ENCODE results near the gene ADGRB3. TPM values are rescaled to one million over a fixed set of nuclear protein-coding genes. Genes with fewer than 3 reads are reported as not detected.

Gene ADGRB3
- polyA plus RNA-seq, 1 experiment = not detected

DNA sequence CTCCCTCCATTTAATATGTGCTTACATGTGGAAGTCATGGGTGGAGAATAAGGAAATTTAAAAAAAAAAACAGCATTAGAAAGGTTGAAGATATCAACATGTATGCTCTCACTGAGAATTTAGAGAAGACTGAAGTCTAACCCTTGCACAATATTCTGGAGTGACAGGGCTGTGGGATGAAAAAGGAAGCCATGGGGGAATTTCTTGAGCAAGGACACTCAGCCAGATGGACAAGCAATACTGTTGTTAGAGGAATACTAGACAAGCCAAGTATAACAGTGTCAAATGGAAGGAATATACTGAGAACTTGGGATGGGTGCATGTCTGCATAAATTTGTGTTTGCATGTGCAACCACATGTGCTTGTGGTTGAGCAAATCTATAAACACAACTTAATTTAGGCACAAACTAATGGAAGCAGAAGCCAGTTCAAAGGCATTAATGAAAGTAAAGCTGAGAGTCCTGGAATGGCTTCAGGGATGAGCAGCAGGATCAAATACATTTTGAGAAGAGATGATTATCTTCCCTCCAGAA, 119.7 kb downstream of the ADGRB3 start:
- DNase-seq (ENCODE audit: low read depth, low spot score) = no peak
- Histone ChIP-seq H3K27me3 (ENCODE audit: control insufficient read depth, insufficient read depth, low read length) (no peaks in the 10 kb centered on the region), H3K4me3 (ENCODE audit: low read depth, low read length) (no peak overlapping the region), H3K27ac (ENCODE audit: low read depth, low read length) (no peak overlapping the region), H3K9me3 (ENCODE audit: control insufficient read depth, insufficient read depth, low read length) (no peaks in the 10 kb centered on the region)
- ChIA-PET CTCF (no interaction called here), POLR2A (no interaction called here)
- TF ChIP-seq, protein P1, sequence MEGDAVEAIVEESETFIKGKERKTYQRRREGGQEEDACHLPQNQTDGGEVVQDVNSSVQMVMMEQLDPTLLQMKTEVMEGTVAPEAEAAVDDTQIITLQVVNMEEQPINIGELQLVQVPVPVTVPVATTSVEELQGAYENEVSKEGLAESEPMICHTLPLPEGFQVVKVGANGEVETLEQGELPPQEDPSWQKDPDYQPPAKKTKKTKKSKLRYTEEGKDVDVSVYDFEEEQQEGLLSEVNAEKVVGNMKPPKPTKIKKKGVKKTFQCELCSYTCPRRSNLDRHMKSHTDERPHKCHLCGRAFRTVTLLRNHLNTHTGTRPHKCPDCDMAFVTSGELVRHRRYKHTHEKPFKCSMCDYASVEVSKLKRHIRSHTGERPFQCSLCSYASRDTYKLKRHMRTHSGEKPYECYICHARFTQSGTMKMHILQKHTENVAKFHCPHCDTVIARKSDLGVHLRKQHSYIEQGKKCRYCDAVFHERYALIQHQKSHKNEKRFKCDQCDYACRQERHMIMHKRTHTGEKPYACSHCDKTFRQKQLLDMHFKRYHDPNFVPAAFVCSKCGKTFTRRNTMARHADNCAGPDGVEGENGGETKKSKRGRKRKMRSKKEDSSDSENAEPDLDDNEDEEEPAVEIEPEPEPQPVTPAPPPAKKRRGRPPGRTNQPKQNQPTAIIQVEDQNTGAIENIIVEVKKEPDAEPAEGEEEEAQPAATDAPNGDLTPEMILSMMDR (IDR thresholded peaks at IDR 0.05; ENCODE audit: low read depth, low read length) = no peak

DNA sequence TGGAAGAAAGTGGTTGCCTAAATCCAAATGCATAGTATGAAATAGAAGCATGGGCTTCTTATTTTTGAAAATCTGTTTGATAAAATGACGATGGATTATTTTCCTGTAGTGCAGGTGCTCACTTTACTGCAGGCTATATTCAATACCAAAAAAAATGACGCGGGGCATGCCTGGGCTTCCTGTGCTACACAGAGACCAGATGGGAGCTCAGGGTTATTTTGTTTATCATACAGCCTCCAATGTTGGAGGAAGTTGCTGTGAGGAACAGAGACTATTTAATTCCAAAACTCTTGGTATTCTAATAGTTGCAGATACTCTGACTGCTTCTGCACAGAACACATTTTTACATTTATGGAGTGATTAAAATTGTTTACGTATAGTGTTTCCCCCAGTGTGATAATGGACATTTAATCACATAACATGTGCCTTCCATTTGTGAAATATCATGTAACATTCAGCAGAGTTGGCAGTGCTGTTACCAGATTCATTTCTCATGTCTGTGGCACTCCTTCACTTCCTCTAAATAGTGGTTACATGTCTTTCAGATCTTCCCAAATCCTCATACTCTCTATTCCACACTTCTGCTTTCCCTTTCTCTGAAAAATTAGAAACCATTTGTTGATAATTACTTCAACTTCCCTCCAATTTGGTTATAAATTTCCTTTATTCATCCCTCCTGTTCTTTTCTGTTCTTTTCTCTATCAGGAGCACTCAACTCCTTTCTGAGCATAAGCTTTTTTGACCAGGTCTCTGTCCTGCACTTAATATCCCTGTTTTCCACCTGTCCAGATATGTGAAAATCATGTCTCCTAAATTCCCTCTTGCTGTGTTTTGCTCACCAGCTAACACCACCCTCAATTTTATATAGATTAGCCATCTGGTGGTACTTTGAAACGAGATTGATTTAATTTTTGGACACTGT, 121.6 kb downstream of the ADGRB3 start:
- ChIA-PET CTCF (no interaction called here), POLR2A (no interaction called here)
- TF ChIP-seq, protein P1 (IDR thresholded peaks at IDR 0.05; ENCODE audit: low read depth, low read length) = no peak
- no peak overlapping the region for H3K4me3 ChIP-seq (ENCODE audit: low read depth, low read length)
- H3K9me3 ChIP-seq (ENCODE audit: control insufficient read depth, insufficient read depth, low read length) = no peaks in the 10 kb centered on the region
- DNase-seq (ENCODE audit: low read depth, low spot score) = no peak
- H3K27ac ChIP-seq (ENCODE audit: low read depth, low read length) = no peak overlapping the region
- H3K27me3 ChIP-seq (ENCODE audit: control insufficient read depth, insufficient read depth, low read length) = no peaks in the 10 kb centered on the region

DNA sequence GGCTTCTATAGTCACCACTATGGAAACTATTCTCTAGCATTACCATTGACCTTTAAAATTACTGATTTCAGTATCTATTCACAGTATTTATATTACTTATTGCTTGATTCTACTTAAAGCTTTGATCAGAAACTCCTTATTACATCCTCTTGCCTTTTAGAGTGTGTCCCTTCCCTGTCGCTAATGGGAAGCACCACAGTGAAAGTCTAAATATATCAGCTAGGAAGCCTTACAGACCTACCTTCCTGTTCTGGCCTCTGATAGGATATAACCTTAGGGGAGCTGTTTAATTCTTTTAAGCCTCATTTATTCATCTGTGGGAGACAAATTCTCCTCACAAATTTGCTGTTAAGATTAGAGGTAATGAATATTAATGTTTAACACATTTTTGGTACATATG, 122.7 kb downstream of the ADGRB3 start:
- TF ChIP-seq, protein P1 (IDR thresholded peaks at IDR 0.05; ENCODE audit: low read depth, low read length) = no peak
- POLR2A ChIA-PET = no interaction called here
- no peak for DNase-seq (ENCODE audit: low read depth, low spot score)
- Histone ChIP-seq H3K27ac (ENCODE audit: low read depth, low read length) (no peak overlapping the region), H3K27me3 (ENCODE audit: control insufficient read depth, insufficient read depth, low read length) (no peaks in the 10 kb centered on the region), H3K9me3 (ENCODE audit: control insufficient read depth, insufficient read depth, low read length) (no peaks in the 10 kb centered on the region), H3K4me3 (ENCODE audit: low read depth, low read length) (no peak overlapping the region)
- CTCF ChIA-PET = no interaction called here

DNA sequence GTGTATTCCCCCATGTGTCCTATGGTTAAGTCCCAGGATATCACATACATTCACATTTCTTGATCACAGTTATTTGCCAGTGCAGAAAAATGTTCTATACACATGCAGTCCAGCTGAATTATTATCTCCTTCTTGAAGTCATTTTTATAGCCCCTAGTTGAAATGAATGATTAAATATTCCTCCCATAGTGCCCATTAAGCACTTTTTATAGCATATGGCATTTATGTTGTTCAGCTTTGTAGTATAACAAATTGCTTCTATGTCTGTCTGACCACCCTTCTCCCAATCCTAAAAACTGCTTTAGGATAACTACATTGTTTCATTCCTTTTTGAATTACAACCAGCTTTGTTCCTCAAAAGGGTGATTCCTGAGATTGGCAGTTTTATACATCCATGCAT, 123.5 kb downstream of the ADGRB3 start:
- H3K9me3 ChIP-seq (ENCODE audit: control insufficient read depth, insufficient read depth, low read length) = no peaks in the 10 kb centered on the region
- TF ChIP-seq, protein P1 (IDR thresholded peaks at IDR 0.05; ENCODE audit: low read depth, low read length) = no peak
- H3K27me3 ChIP-seq (ENCODE audit: control insufficient read depth, insufficient read depth, low read length) = no peaks in the 10 kb centered on the region
- ChIA-PET POLR2A (no interaction called here), CTCF (no interaction called here)
- no peak overlapping the region for H3K4me3 ChIP-seq (ENCODE audit: low read depth, low read length)
- no peak overlapping the region for H3K27ac ChIP-seq (ENCODE audit: low read depth, low read length)
- DNase-seq (ENCODE audit: low read depth, low spot score) = no peak

DNA sequence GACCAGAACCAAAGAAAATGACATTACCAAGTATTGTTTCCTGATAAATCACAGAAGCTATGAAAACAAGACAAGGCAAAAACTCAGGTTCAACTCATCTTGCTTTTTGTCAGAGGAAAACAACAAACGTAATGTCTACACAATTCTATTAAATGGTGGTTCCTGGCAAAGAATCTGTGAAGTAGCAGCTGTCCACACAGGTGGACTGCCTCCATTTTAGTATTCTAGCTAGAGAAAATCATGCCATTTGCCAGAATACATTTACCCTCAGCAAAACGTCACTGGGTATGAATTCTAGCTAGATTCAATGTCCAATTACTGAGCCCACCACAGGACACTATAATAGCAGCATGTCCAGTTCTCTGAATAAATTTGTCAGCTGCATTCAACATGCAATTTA, 125.4 kb downstream of the ADGRB3 start:
- ChIA-PET CTCF (no interaction called here), POLR2A (no interaction called here)
- TF ChIP-seq, protein P1 (IDR thresholded peaks at IDR 0.05; ENCODE audit: low read depth, low read length) = no peak
- DNase-seq (ENCODE audit: low read depth, low spot score) = no peak
- H3K9me3 ChIP-seq (ENCODE audit: control insufficient read depth, insufficient read depth, low read length) = no peaks in the 10 kb centered on the region
- H3K27me3 ChIP-seq (ENCODE audit: control insufficient read depth, insufficient read depth, low read length) = no peaks in the 10 kb centered on the region
- H3K4me3 ChIP-seq (ENCODE audit: low read depth, low read length) = no peak overlapping the region
- H3K27ac ChIP-seq (ENCODE audit: low read depth, low read length) = no peak overlapping the region
